GM12878 (cell line): ENCODE data around the gene HIVEP3. TPM values are rescaled to one million over a fixed set of nuclear protein-coding genes. Genes with fewer than 3 reads are reported as not detected.

Source experiments
- ATAC-seq: fragments of 200-7000 bp; cut with Tn5 transposase; 3 replicates; pipeline ENCODE4 v1.9.1; 2020; ENCODE audit warnings: mild to moderate bottlenecking, moderate library complexity
- BruUV-seq: library from RNA; stranded (reverse); fragments of 400-500 nt; replicated peaks from 2 replicates; lab custom pipeline; 2021; lab: Mats Ljungman, UMichigan
- CTCF ChIA-PET: fragments of 300-600 bp; sonication (Branson Sonifier 250); formaldehyde crosslinking; extraction: SDS; loops from one replicate; lab custom pipeline; 2021; ENCODE audit warnings: inconsistent platforms; lab: Yijun Ruan, JAX
- POLR2A ChIA-PET: fragments of 350-600 bp; formaldehyde crosslinking; extraction: SDS; loops from one replicate; lab custom pipeline; 2021; ENCODE audit warnings: inconsistent platforms; lab: Charles Lee
- RAD21 ChIA-PET: fragments of 300-600 bp; sonication (Branson Sonifier 250); formaldehyde crosslinking; loops from one replicate; lab custom pipeline; 2023; ENCODE audit warnings: antibody characterized with exemption; ENCODE audit not compliant: unreplicated experiment; lab: Charles Lee
- SMC1A ChIA-PET: fragments of 300-600 bp; sonication (Branson Sonifier 250); formaldehyde crosslinking; loops from one replicate; lab custom pipeline; 2023; ENCODE audit not compliant: unreplicated experiment, uncharacterized antibody; lab: Charles Lee
- DNase-seq: peaks from one replicate; pipeline ENCODE4 v3.0.0-alpha.2; 2011; ENCODE audit warnings: low read depth, low spot score
- FAIRE-seq: peaks from 3 replicates; lab custom pipeline; 2011; peaks lifted over from hg19 to GRCh38; lab: Jason Lieb, UNC
- H2AFZ ChIP-seq: 2 replicates; pipeline ENCODE4 v1.6.0; 2011; ENCODE audit warnings: low read depth, low read length, control low read depth; ENCODE audit not compliant: control insufficient read depth
- H3K27ac ChIP-seq: 2 replicates; pipeline ENCODE4 v1.5.1; 2011; ENCODE audit warnings: control low read depth; ENCODE audit not compliant: control insufficient read depth, insufficient read depth
- H3K27me3 ChIP-seq, 2 experiments: replicated peaks in 1 of 2; 2 replicates each; pipeline versions ENCODE4 v1.6.0 to v1.6.1; 2011; ENCODE audit warnings: low read length in 1 of 2; ENCODE audit not compliant: control insufficient read depth in 2 of 2, insufficient read depth in 2 of 2
- H3K36me3 ChIP-seq, 2 experiments: 2 replicates each; pipeline ENCODE4 v1.5.1; 2011; ENCODE audit warnings: low read length in 1 of 2; ENCODE audit not compliant: control insufficient read depth in 2 of 2, insufficient read depth in 2 of 2
- H3K4me1 ChIP-seq: 2 replicates; pipeline ENCODE4 v1.6.1; 2011; ENCODE audit warnings: mild to moderate bottlenecking, low read length, moderate library complexity, mixed read lengths; ENCODE audit not compliant: control insufficient read depth, insufficient read depth
- H3K4me2 ChIP-seq: 2 replicates; pipeline ENCODE4 v1.6.0; 2011; ENCODE audit warnings: control low read depth; ENCODE audit not compliant: control insufficient read depth, insufficient read depth
- H3K4me3 ChIP-seq: fragments of 200-600 bp; sonication (generic); 2 replicates; pipeline ENCODE4 v1.5.1; 2016
- H3K79me2 ChIP-seq: 2 replicates; pipeline ENCODE4 v1.6.0; 2011; ENCODE audit warnings: low read length; ENCODE audit not compliant: control insufficient read depth, insufficient read depth
- H3K9ac ChIP-seq: 2 replicates; pipeline ENCODE4 v1.8.0; 2011; ENCODE audit warnings: low read length, control low read depth, mixed read lengths; ENCODE audit not compliant: control insufficient read depth, insufficient read depth
- H3K9me3 ChIP-seq: replicated peaks from 3 replicates; pipeline ENCODE4 v1.5.1; 2011; ENCODE audit warnings: mild to moderate bottlenecking, low read length; ENCODE audit not compliant: control insufficient read depth, insufficient read depth
- H4K20me1 ChIP-seq: 2 replicates; pipeline ENCODE4 v1.6.0; 2011; ENCODE audit not compliant: control insufficient read depth, insufficient read depth
- EED ChIP-seq: sonication (generic); IDR thresholded peaks from 2 replicates; pipeline ENCODE4 v1.6.1; 2016; ENCODE audit warnings: antibody characterized with exemption, low read depth
- FOS ChIP-seq: IDR thresholded peaks from 3 replicates; pipeline ENCODE4 v1.6.1; 2011; ENCODE audit warnings: borderline replicate concordance; ENCODE audit not compliant: insufficient read length; ENCODE audit errors: extremely low read depth
- LARP7 ChIP-seq: fragments of 450-650 bp; IDR thresholded peaks from 2 replicates; pipeline ENCODE4 v1.6.1; 2017; ENCODE audit warnings: mild to moderate bottlenecking
- POU2F2 ChIP-seq: IDR thresholded peaks from 3 replicates; pipeline ENCODE4 v1.6.1; 2011; ENCODE audit warnings: low read depth, mild to moderate bottlenecking, low read length, borderline replicate concordance
- RUNX3 ChIP-seq: IDR thresholded peaks from 2 replicates; pipeline ENCODE4 v1.6.1; 2012; ENCODE audit warnings: low read length, inconsistent platforms
- TAF1 ChIP-seq: IDR thresholded peaks from 2 replicates; pipeline ENCODE4 v1.6.1; 2011; ENCODE audit warnings: mild to moderate bottlenecking, low read depth, low read length, borderline replicate concordance
- TCF3 ChIP-seq: IDR thresholded peaks from 2 replicates; pipeline ENCODE4 v1.6.1; 2012; ENCODE audit warnings: low read depth, mild to moderate bottlenecking, low read length, borderline replicate concordance; ENCODE audit not compliant: insufficient read depth
- ZNF207 ChIP-seq: fragments of 450-650 bp; IDR thresholded peaks from 2 replicates; pipeline ENCODE4 v1.6.1; 2014; ENCODE audit warnings: antibody characterized with exemption, mild to moderate bottlenecking, borderline replicate concordance
- ZNF217 ChIP-seq: fragments of 450-650 bp; IDR thresholded peaks from 2 replicates; pipeline ENCODE4 v1.6.1; 2017; ENCODE audit warnings: antibody characterized with exemption, mild to moderate bottlenecking
- WGBS: methylation state at CpG from one replicate; pipeline ENCODE4 v1.1.6; 2016; ENCODE audit warnings: low lambda C conversion rate; ENCODE audit not compliant: insufficient replicate concordance, insufficient coverage; ENCODE audit errors: missing lambda C conversion rate; 5-methylcytosine and 5-hydroxymethylcytosine counted together
- in situ Hi-C: fragments of 300-500 bp; cut with MboI; formaldehyde crosslinking; loops from 9 replicates; pipeline ENCODE4 v1.14.3; 2018; ENCODE audit warnings: mixed read lengths
- intact Hi-C: fragments of 100-400 bp; cut with micrococcal nuclease; formaldehyde crosslinking; loops from one replicate; pipeline ENCODE4 v1.14.2; 2022; ENCODE audit not compliant: unreplicated experiment
- polyA plus RNA-seq, 11 experiments: library from polyadenylated mRNA; depleted of rRNA in 4 of 11; unstranded in 6 of 11; stranded (reverse) in 5 of 11; fragments of >200 nt; fragmentation: Nextera tagmentation in 4 of 11; fragmentation: Illumina TruSeq in 1 of 11; extraction: Ambion mirVana in 4 of 11; extraction: Trizol in 1 of 11; gene quantifications; 1 replicate in 1 of 11; 2 replicates in 10 of 11; pipeline versions ENCODE4 v1.2.1 to v1.2.3, GENCODE V29; 2011 to 2016; ENCODE audit warnings: inconsistent platforms in 2 of 11, missing spikeins in 2 of 11, low read depth in 1 of 11
- total RNA-seq, 4 experiments: library from RNA; depleted of rRNA in 3 of 4; stranded (reverse); fragments of >200 nt in 3 of 4; fragmentation: Illumina TruSeq in 1 of 4; extraction: Trizol in 1 of 4; gene quantifications; 2 replicates each; pipeline versions ENCODE4 v1.2.1 to v1.2.3, GENCODE V29; 2013 to 2021
- TF ChIP-seq, protein P1 (sequence below): fragments of 450-650 bp; formaldehyde crosslinking; IDR thresholded peaks from 2 replicates; pipeline ENCODE4 v1.4.0; 2022; ENCODE audit warnings: mild to moderate bottlenecking, moderate library complexity
- TF ChIP-seq, protein P2 (sequence below): fragments of 450-650 bp; IDR thresholded peaks from 2 replicates; pipeline ENCODE4 v1.6.1; 2017; ENCODE audit warnings: mild to moderate bottlenecking, moderate library complexity

HIVEP3 gene
- total and polyA plus RNA-seq, 10 of the 15 experiments (the other 5 are each of a cell fraction or from before 2014, with no cell fraction given): 1.8 to 13.6 (median 3.8) TPM

DNA sequence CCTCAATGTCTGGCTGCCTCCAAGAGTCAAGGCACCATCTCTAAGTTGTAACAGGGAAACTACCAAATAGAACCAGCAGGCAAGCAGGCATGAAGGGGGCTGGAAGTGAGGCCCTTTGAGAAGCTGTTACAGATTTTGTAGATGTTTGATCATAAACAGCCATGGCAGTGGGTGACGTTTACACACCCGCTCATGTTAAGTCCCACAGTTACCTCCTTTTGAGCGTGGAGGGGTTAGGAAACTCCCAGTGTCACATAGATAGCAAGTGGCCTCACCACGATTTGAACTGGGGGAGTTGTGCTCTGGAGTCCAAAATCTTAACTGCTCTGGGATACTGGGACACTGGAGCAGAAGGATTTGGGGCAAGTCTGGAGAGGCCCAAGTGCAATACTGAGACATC, 192.4 kb downstream of the HIVEP3 start:
- H3K4me2 ChIP-seq: peak overlapping the region; percentile 98
- intact Hi-C loops: loop anchor here (2.0 to 10.0 kb wide), 7 partner anchors 27 to 309 kb away; no protein-coding TSS in a partner anchor
- WGBS: 43% methylated on average over 4 of the region's 4 CpGs
- in situ Hi-C loops: no loop called here
- H3K9me3 ChIP-seq: no peaks in the 10 kb centered on the region; the same call in 2 of the 3 replicates
- no peak overlapping the region for H3K4me3 ChIP-seq
- ChIA-PET CTCF (interaction anchor here (1.0 to 5.1 kb wide), 17 partner anchors 13 to 152 kb away, joined by 3 to 31 read pairs (median 6); no protein-coding TSS in a partner anchor), POLR2A (interaction anchor here (1.0 to 4.7 kb wide), 10 partner anchors 7 to 80 kb away, joined by 3 to 67 read pairs (median 6); no protein-coding TSS in a partner anchor)
- no peaks in the 10 kb centered on the region for H4K20me1 ChIP-seq
- H3K79me2 ChIP-seq: no peaks in the 10 kb centered on the region; the same call in 1 of the 2 replicates
- H3K4me1 ChIP-seq: peaks cover 64% of the 10 kb centered on the region
- H3K27me3 ChIP-seq: no peaks in the 10 kb centered on the region
- peak overlapping the region; percentile 93 for H3K27ac ChIP-seq
- TF ChIP-seq FOS (no peak), LARP7 (no peak), RUNX3 (no peak), ZNF207 (no peak), EED (0 out of 2 replicates have a peak, but pooled peaks have one; percentile 14), ZNF217 (no peak), TCF3 (no peak), POU2F2 (no peak), TAF1 (0 out of 2 replicates have a peak, but pooled peaks have one; percentile 35)
- TF ChIP-seq, protein P1, sequence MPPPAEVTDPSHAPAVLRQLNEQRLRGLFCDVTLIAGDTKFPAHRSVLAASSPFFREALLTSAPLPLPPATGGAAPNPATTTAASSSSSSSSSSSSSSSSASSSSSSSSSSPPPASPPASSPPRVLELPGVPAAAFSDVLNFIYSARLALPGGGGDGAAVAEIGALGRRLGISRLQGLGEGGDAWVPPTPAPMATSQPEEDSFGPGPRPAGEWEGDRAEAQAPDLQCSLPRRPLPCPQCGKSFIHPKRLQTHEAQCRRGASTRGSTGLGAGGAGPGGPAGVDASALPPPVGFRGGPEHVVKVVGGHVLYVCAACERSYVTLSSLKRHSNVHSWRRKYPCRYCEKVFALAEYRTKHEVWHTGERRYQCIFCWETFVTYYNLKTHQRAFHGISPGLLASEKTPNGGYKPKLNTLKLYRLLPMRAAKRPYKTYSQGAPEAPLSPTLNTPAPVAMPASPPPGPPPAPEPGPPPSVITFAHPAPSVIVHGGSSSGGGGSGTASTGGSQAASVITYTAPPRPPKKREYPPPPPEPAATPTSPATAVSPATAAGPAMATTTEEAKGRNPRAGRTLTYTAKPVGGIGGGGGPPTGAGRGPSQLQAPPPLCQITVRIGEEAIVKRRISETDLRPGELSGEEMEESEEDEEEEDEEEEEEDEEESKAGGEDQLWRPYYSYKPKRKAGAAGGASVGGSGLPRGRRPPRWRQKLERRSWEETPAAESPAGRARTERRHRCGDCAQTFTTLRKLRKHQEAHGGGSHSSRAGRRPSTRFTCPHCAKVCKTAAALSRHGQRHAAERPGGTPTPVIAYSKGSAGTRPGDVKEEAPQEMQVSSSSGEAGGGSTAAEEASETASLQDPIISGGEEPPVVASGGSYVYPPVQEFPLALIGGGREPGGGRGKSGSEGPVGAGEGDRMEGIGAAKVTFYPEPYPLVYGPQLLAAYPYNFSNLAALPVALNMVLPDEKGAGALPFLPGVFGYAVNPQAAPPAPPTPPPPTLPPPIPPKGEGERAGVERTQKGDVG (CRISPR knock-in tag): no peak
- TF ChIP-seq, protein P2, sequence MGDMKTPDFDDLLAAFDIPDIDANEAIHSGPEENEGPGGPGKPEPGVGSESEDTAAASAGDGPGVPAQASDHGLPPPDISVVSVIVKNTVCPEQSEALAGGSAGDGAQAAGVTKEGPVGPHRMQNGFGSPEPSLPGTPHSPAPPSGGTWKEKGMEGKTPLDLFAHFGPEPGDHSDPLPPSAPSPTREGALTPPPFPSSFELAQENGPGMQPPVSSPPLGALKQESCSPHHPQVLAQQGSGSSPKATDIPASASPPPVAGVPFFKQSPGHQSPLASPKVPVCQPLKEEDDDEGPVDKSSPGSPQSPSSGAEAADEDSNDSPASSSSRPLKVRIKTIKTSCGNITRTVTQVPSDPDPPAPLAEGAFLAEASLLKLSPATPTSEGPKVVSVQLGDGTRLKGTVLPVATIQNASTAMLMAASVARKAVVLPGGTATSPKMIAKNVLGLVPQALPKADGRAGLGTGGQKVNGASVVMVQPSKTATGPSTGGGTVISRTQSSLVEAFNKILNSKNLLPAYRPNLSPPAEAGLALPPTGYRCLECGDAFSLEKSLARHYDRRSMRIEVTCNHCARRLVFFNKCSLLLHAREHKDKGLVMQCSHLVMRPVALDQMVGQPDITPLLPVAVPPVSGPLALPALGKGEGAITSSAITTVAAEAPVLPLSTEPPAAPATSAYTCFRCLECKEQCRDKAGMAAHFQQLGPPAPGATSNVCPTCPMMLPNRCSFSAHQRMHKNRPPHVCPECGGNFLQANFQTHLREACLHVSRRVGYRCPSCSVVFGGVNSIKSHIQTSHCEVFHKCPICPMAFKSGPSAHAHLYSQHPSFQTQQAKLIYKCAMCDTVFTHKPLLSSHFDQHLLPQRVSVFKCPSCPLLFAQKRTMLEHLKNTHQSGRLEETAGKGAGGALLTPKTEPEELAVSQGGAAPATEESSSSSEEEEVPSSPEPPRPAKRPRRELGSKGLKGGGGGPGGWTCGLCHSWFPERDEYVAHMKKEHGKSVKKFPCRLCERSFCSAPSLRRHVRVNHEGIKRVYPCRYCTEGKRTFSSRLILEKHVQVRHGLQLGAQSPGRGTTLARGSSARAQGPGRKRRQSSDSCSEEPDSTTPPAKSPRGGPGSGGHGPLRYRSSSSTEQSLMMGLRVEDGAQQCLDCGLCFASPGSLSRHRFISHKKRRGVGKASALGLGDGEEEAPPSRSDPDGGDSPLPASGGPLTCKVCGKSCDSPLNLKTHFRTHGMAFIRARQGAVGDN: peak; percentile 51
- TF ChIP-seq, all 136 proteins: peak for 3
- ChIA-PET SMC1A (interaction anchor here (1.0 to 8.1 kb wide), 22 partner anchors 8 to 229 kb away, joined by 3 to 93 read pairs (median 7); no protein-coding TSS in a partner anchor), RAD21 (interaction anchor here (0.6 to 14.9 kb wide), 19 partner anchors 14 to 228 kb away, joined by 3 to 262 read pairs (median 10); no protein-coding TSS in a partner anchor)
- ATAC-seq (no peak), DNase-seq (no peak), FAIRE-seq (no peak)
- Histone ChIP-seq H3K36me3 (no peaks in the 10 kb centered on the region), H2AFZ (peak overlapping the region; percentile 43; the same call in 1 of the 2 replicates), H3K9ac (peak overlapping the region; percentile 77)
- BruUV-seq: no TSS peak
